ENCODE results near the gene CSRP1. TPM values are rescaled to one million over a fixed set of nuclear protein-coding genes. Genes with fewer than 3 reads are reported as not detected.

CSRP1 gene
- total RNA-seq, 2 donors from 2014 or later, result 16.1 to 17.7 TPM

DNA sequence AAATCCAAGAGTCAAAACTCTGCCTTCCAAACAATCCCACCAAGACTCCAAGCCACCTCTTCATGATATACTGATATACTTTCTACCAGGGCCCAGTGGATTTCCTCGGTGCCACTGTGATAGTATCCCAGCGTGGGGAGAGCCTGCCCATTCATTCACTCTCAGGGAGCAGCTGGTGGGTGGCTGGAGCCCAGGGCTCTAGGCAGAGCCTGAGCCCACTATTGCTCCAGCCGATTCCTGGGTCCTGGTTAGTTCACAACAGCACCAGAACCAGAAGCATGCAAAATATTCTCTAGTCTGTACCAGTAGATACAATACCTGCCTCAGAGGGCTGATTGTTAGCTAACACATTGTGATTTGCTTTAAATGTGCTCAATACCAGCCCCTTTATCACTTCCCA lies 831 bp downstream of the CSRP1 start:
- Histone ChIP-seq H3K4me3 (ENCODE audit: low read length) (no peak overlapping the region), H3K36me3 (ENCODE audit: control insufficient read depth, insufficient read depth, low read length) (no peaks in the 10 kb centered on the region), H3K9me3 (ENCODE audit: control insufficient read depth, low read length) (no peaks in the 10 kb centered on the region), H3K4me1 (ENCODE audit: control insufficient read depth, insufficient read depth, low read length) (peaks cover 12% of the 10 kb centered on the region), H3K27ac (ENCODE audit: low read depth, low read length) (no peak overlapping the region), H3K27me3 (ENCODE audit: control insufficient read depth, insufficient read depth, low read length, poor library complexity, severe bottlenecking) (no peaks in the 10 kb centered on the region), H3K9ac (ENCODE audit: extremely low read depth, low read length, poor library complexity, severe bottlenecking) (no peak overlapping the region)
- TF ChIP-seq, protein P1, sequence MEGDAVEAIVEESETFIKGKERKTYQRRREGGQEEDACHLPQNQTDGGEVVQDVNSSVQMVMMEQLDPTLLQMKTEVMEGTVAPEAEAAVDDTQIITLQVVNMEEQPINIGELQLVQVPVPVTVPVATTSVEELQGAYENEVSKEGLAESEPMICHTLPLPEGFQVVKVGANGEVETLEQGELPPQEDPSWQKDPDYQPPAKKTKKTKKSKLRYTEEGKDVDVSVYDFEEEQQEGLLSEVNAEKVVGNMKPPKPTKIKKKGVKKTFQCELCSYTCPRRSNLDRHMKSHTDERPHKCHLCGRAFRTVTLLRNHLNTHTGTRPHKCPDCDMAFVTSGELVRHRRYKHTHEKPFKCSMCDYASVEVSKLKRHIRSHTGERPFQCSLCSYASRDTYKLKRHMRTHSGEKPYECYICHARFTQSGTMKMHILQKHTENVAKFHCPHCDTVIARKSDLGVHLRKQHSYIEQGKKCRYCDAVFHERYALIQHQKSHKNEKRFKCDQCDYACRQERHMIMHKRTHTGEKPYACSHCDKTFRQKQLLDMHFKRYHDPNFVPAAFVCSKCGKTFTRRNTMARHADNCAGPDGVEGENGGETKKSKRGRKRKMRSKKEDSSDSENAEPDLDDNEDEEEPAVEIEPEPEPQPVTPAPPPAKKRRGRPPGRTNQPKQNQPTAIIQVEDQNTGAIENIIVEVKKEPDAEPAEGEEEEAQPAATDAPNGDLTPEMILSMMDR (conservative IDR thresholded peaks at IDR 0.05), result no peak
- H3K27ac Mint-ChIP-seq, result no peak overlapping the region
- H3K36me3 Mint-ChIP-seq (ENCODE audit: low read depth), result no peaks in the 10 kb centered on the region
- no peak for DNase-seq
- peak overlapping the region; percentile 58 for H3K4me3 Mint-ChIP-seq
- H3K9me3 Mint-ChIP-seq, result no peaks in the 10 kb centered on the region
- H3K27me3 Mint-ChIP-seq (ENCODE audit: insufficient read depth), result peaks cover 42% of the 10 kb centered on the region
- 82 to 87% methylated on average over 3 of the region's 3 CpGs for WGBS, 2 experiments (ENCODE audit: insufficient coverage in 1 of 2, insufficient read length in 1 of 2)
- H3K4me1 Mint-ChIP-seq, result peaks cover 34% of the 10 kb centered on the region

DNA sequence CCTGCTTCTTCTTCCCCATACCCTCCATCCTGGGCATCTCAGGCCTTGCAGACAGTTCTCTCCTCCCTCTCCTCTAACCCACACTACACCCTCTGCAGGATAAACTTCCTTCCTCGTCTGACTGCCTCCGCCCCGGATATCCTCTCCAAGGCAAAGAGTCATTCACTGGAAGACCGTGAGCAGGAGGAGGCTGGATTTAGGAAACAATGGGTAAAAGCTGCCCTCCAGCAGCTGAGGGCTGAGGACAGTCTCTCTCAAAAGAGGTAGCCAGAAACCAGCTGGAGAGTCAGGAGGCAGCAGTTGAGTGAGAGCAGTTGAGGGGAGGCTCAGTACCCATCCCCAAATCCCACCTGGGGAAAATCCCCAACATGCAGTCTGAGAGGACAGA lies 1.4 kb downstream of the CSRP1 start:
- Mint-ChIP-seq H3K36me3 (ENCODE audit: low read depth) (no peaks in the 10 kb centered on the region), H3K9me3 (no peaks in the 10 kb centered on the region), H3K27ac (peak overlapping the region; percentile 17), H3K4me3 (no peak overlapping the region), H3K4me1 (peaks cover 39% of the 10 kb centered on the region), H3K27me3 (ENCODE audit: insufficient read depth) (peaks cover 42% of the 10 kb centered on the region)
- Histone ChIP-seq H3K36me3 (ENCODE audit: control insufficient read depth, insufficient read depth, low read length) (no peaks in the 10 kb centered on the region), H3K27me3 (ENCODE audit: control insufficient read depth, insufficient read depth, low read length, poor library complexity, severe bottlenecking) (no peaks in the 10 kb centered on the region), H3K4me1 (ENCODE audit: control insufficient read depth, insufficient read depth, low read length) (peaks cover 18% of the 10 kb centered on the region), H3K4me3 (ENCODE audit: low read length) (no peak overlapping the region), H3K27ac (ENCODE audit: low read depth, low read length) (no peak overlapping the region), H3K9ac (ENCODE audit: extremely low read depth, low read length, poor library complexity, severe bottlenecking) (no peak overlapping the region), H3K9me3 (ENCODE audit: control insufficient read depth, low read length) (no peaks in the 10 kb centered on the region)
- DNase-seq, result peak; percentile 72
- 22 to 56% methylated on average over 1 to 4 of the region's 4 CpGs for WGBS, 2 experiments (ENCODE audit: insufficient coverage in 1 of 2, insufficient read length in 1 of 2)
- TF ChIP-seq, protein P1 (conservative IDR thresholded peaks at IDR 0.05), result no peak

DNA sequence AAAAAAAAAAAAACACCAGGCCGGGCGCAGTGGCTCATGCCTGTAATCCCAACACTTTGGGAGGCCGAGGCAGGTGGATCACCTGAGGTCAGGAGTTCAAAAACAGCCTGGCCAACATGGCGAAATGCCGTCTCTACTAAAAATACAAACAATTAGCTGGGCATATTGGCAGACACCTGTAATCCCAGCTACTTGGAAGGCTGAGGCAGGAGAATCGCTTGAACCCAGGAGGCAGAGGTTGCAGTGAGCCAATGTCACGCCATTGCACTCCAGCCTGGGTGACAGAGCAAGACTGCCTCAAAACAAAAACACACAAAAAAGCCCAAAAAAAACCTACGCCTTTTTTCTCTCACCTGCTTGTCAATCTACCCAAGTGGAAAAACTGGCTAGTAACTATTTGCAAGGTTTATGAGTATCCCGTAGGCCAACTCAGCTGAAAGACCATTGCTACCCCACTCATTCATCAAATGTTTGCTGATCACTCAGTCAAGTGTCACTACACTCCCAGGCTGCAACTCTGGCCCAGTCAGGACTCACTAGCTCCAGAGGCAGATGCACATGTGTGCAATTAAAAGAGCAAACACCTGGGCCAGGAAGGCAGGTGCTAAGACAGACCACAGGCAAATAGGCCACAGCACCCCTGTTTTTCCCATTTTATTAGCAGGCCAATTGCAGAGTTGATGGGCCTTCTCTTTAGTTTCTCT lies 2.0 kb downstream of the CSRP1 start:
- H3K9me3 ChIP-seq (ENCODE audit: control insufficient read depth, low read length), result no peaks in the 10 kb centered on the region
- no peaks in the 10 kb centered on the region for H3K36me3 Mint-ChIP-seq (ENCODE audit: low read depth)
- TF ChIP-seq, protein P1 (conservative IDR thresholded peaks at IDR 0.05), result no peak
- H3K9me3 Mint-ChIP-seq, result no peaks in the 10 kb centered on the region
- no peak for DNase-seq
- peaks cover 18% of the 10 kb centered on the region for H3K4me1 ChIP-seq (ENCODE audit: control insufficient read depth, insufficient read depth, low read length)
- H3K27ac Mint-ChIP-seq, result peak overlapping the region; percentile 17
- H3K27me3 Mint-ChIP-seq (ENCODE audit: insufficient read depth), result peaks cover 41% of the 10 kb centered on the region
- 86 to 96% methylated on average over 3 to 9 of the region's 9 CpGs for WGBS, 2 experiments (ENCODE audit: insufficient coverage in 1 of 2, insufficient read length in 1 of 2)
- H3K4me3 ChIP-seq (ENCODE audit: low read length), result no peak overlapping the region
- H3K27ac ChIP-seq (ENCODE audit: low read depth, low read length), result no peak overlapping the region
- H3K9ac ChIP-seq (ENCODE audit: extremely low read depth, low read length, poor library complexity, severe bottlenecking), result no peak overlapping the region
- no peaks in the 10 kb centered on the region for H3K36me3 ChIP-seq (ENCODE audit: control insufficient read depth, insufficient read depth, low read length)
- H3K4me3 Mint-ChIP-seq, result no peak overlapping the region
- H3K27me3 ChIP-seq (ENCODE audit: control insufficient read depth, insufficient read depth, low read length, poor library complexity, severe bottlenecking), result no peaks in the 10 kb centered on the region
- peaks cover 45% of the 10 kb centered on the region for H3K4me1 Mint-ChIP-seq
